HepG2 (cell line): ENCODE results near the gene MRPL30. TPM values are rescaled to one million over a fixed set of nuclear protein-coding genes. Genes with fewer than 3 reads are reported as not detected.

Experiments
- AHR ChIP-seq: IDR thresholded peaks from 2 replicates; pipeline ENCODE4 v1.6.1; 2018; ENCODE audit warnings: missing genetic modification reagents, missing compliant biosample characterization
- ATF4 ChIP-seq, 2 experiments: fragments of 450-650 bp in 1 of 2; sonication (generic) in 1 of 2; formaldehyde crosslinking; IDR thresholded peaks; 2 replicates each; pipeline versions ENCODE4 v1.5.0 to v1.8.0; 2020 to 2022; ENCODE audit warnings: mild to moderate bottlenecking in 1 of 2, missing genetic modification reagents in 1 of 2
- CREB3 ChIP-seq: sonication (generic); formaldehyde crosslinking; IDR thresholded peaks from 2 replicates; pipeline ENCODE4 v1.5.0; 2020; ENCODE audit warnings: missing genetic modification reagents
- CSRNP2 ChIP-seq: sonication (generic); formaldehyde crosslinking; conservative IDR thresholded peaks from 2 replicates; pipeline ENCODE4 v1.8.0; 2022; ENCODE audit warnings: low read depth, missing genetic modification reagents
- DMAP1 ChIP-seq: IDR thresholded peaks from 2 replicates; pipeline ENCODE4 v1.6.1; 2016
- E2F1 ChIP-seq: sonication (generic); formaldehyde crosslinking; IDR thresholded peaks from 2 replicates; pipeline ENCODE4 v1.5.0; 2020; ENCODE audit warnings: missing genetic modification reagents
- GPBP1L1 ChIP-seq: sonication (generic); formaldehyde crosslinking; IDR thresholded peaks from 2 replicates; pipeline ENCODE4 v1.5.0; 2020; ENCODE audit warnings: mild to moderate bottlenecking, missing genetic modification reagents
- HMGA1 ChIP-seq: sonication (generic); formaldehyde crosslinking; conservative IDR thresholded peaks from 2 replicates; pipeline ENCODE4 v1.4.0; 2020; ENCODE audit warnings: missing genetic modification reagents
- KIAA2018 ChIP-seq: sonication (generic); formaldehyde crosslinking; IDR thresholded peaks from 2 replicates; pipeline ENCODE4 v1.5.0; 2020; ENCODE audit warnings: mild to moderate bottlenecking, missing genetic modification reagents, borderline replicate concordance
- SAP130 ChIP-seq: IDR thresholded peaks from 2 replicates; pipeline ENCODE4 v1.6.1; 2016; ENCODE audit warnings: low read depth
- SIN3A ChIP-seq: IDR thresholded peaks from 2 replicates; pipeline ENCODE4 v1.6.1; 2011; ENCODE audit warnings: low read depth, mild to moderate bottlenecking, control low read depth, low read length, borderline replicate concordance
- SIX4 ChIP-seq: sonication (generic); formaldehyde crosslinking; IDR thresholded peaks from 2 replicates; pipeline ENCODE4 v1.4.0; 2020; ENCODE audit warnings: missing genetic modification reagents
- SOX6 ChIP-seq, 2 experiments: fragments of 450-650 bp in 1 of 2; sonication (generic) in 1 of 2; formaldehyde crosslinking in 1 of 2; IDR thresholded peaks; 2 replicates each; pipeline versions ENCODE4 v1.4.0 to v1.6.1; 2017 to 2020; ENCODE audit warnings: antibody characterized with exemption in 1 of 2, mild to moderate bottlenecking in 1 of 2, missing genetic modification reagents in 1 of 2
- SUZ12 ChIP-seq: fragments of 150-350 bp; IDR thresholded peaks from 2 replicates; pipeline ENCODE4 v1.6.1; 2014; ENCODE audit warnings: low read depth, low read length
- ZNF138 ChIP-seq: sonication (generic); formaldehyde crosslinking; IDR thresholded peaks from 2 replicates; pipeline ENCODE4 v1.5.0; 2020; ENCODE audit warnings: mild to moderate bottlenecking, low read depth, missing genetic modification reagents
- ZNF224 ChIP-seq: sonication (generic); formaldehyde crosslinking; IDR thresholded peaks from 2 replicates; pipeline ENCODE4 v1.5.0; 2020; ENCODE audit warnings: mild to moderate bottlenecking, missing genetic modification reagents
- polyA plus RNA-seq, 8 experiments: library from polyadenylated mRNA; depleted of rRNA in 3 of 8; stranded (reverse) in 7 of 8; unstranded in 1 of 8; fragments of >200 nt; fragmentation: Illumina TruSeq in 4 of 8; extraction: Trizol in 4 of 8; gene quantifications; 2 replicates each; pipeline versions ENCODE4 v1.2.1 to v1.2.3, GENCODE V29; 2011 to 2016; ENCODE audit warnings: low read depth in 4 of 8, missing spikeins in 1 of 8, mixed read lengths in 1 of 8; ENCODE audit not compliant: insufficient read depth in 1 of 8
- total RNA-seq, 5 experiments: library from RNA; depleted of rRNA; stranded (reverse); fragments of >200 nt; fragmentation: Illumina TruSeq; extraction: Trizol; gene quantifications; 2 replicates each; pipeline ENCODE4 v1.2.3, GENCODE V29; 2016; ENCODE audit warnings: low read depth in 1 of 5

Gene MRPL30
- total and polyA plus RNA-seq, 2 of the 13 experiments (the other 11 are each of a cell fraction or from before 2014, with no cell fraction given), result 30.2 to 75.3 TPM

GRCh38 chr2:99183025-99183424, 2.0 kb downstream of the MRPL30 start (continued):
- 0 out of 2 replicates have a peak, but pooled peaks have one; percentile 53 for TF ChIP-seq SIN3A
- TF ChIP-seq SAP130 (CRISPR knock-in tag), result peak; percentile 80
- no peak for TF ChIP-seq KIAA2018 (CRISPR knock-in tag)
- TF ChIP-seq GPBP1L1, result no peak
- no peak for TF ChIP-seq HMGA1 (CRISPR knock-in tag)
- no peak for TF ChIP-seq CREB3
- TF ChIP-seq DMAP1 (CRISPR knock-in tag), result no peak
- no peak for TF ChIP-seq E2F1 (CRISPR knock-in tag)
- TF ChIP-seq SIX4, result peak; percentile 98
- 0 out of 4 replicates have a peak, but pooled peaks of 1 of the 2 experiments have one; percentile 42 for TF ChIP-seq ATF4 (CRISPR knock-in tag; IDR thresholded peaks at IDR 0.05)
- no peak for TF ChIP-seq AHR (CRISPR knock-in tag)
- TF ChIP-seq ZNF224, result no peak
- TF ChIP-seq ZNF138 (CRISPR knock-in tag), result peak; percentile 70; the same call in 1 of the 2 replicates
- no peak for TF ChIP-seq SUZ12
- TF ChIP-seq SOX6 (IDR thresholded peaks at IDR 0.05), result no peak
- 0 out of 2 replicates have a peak, but pooled peaks have one; percentile 18 for TF ChIP-seq SOX6 (CRISPR knock-in tag; IDR thresholded peaks at IDR 0.05)
- no peak for TF ChIP-seq CSRNP2 (CRISPR knock-in tag)
